Measurements from ENCODE around the gene FAM168A. TPM values are rescaled to one million over a fixed set of nuclear protein-coding genes. Genes with fewer than 3 reads are reported as not detected.

The FAM168A gene
- polyA plus RNA-seq, 2 of the 4 experiments (the other 2 are of a cell fraction): 15.3 to 19.2 TPM

GRCh38 chr11:73542175-73542574 lies 55.7 kb downstream of the FAM168A start:
- Histone ChIP-seq H3K4me3 (no peak overlapping the region), H3K27ac (no peak overlapping the region), H3K4me1 (no peaks in the 10 kb centered on the region), H3K4me2 (no peak overlapping the region), H3K9me3 (no peaks in the 10 kb centered on the region)
- TF ChIP-seq TP53 (CRISPR knock-in tag; IDR thresholded peaks at IDR 0.05) (no peak), RNF2 (IDR thresholded peaks at IDR 0.05; ENCODE audit: borderline replicate concordance, low read depth) (no peak), HDAC2 (IDR thresholded peaks at IDR 0.05) (no peak), HES2 (IDR thresholded peaks at IDR 0.05) (no peak)
- DNase-seq (ENCODE audit: low read depth in 1 of 2, low spot score in 1 of 2) (no peak), ATAC-seq (no peak), FAIRE-seq (no peak)
- 82% methylated on average over 1 of the region's 1 CpG for WGBS (ENCODE audit: missing lambda C conversion rate)
- POLR2A ChIA-PET: no interaction called here
- CTCF ChIA-PET: no interaction called here

- Histone ChIP-seq H3K9me3 (no peaks in the 10 kb centered on the region), H3K27ac (no peak overlapping the region), H3K4me1 (no peaks in the 10 kb centered on the region), H3K4me2 (no peak overlapping the region), H3K4me3 (no peak overlapping the region)
- ChIA-PET POLR2A (no interaction called here), CTCF (interaction anchor here (0.6 kb wide), 1 partner anchor 10 kb away, joined by 3 read pairs; no protein-coding TSS in a partner anchor)
- no peak for TF ChIP-seq MAFK (IDR thresholded peaks at IDR 0.05; ENCODE audit: partially characterized antibody)
- no peak for TF ChIP-seq FOXS1 (CRISPR knock-in tag; IDR thresholded peaks at IDR 0.05)
- no peak for TF ChIP-seq HDAC2 (IDR thresholded peaks at IDR 0.05)
- TF ChIP-seq RCOR1 (IDR thresholded peaks at IDR 0.05; ENCODE audit: low read depth, low read length): no peak
- no peak for TF ChIP-seq HOXB5 (CRISPR knock-in tag; IDR thresholded peaks at IDR 0.05)
- TF ChIP-seq MAX (IDR thresholded peaks at IDR 0.05): no peak
- TF ChIP-seq ESRRA (IDR thresholded peaks at IDR 0.05; ENCODE audit: borderline replicate concordance, low read length): no peak
- no peak for TF ChIP-seq FOSB (CRISPR knock-in tag; IDR thresholded peaks at IDR 0.05)
- no peak for TF ChIP-seq TP53 (CRISPR knock-in tag; IDR thresholded peaks at IDR 0.05)
- no peak for TF ChIP-seq KDM1A (IDR thresholded peaks at IDR 0.05; ENCODE audit: low read depth)
- no peak for TF ChIP-seq USF2 (IDR thresholded peaks at IDR 0.05)
- no peak for TF ChIP-seq RARB (CRISPR knock-in tag; IDR thresholded peaks at IDR 0.05)
- TF ChIP-seq E2F6 (IDR thresholded peaks at IDR 0.05; ENCODE audit: borderline replicate concordance, low read depth): no peak
- no peak for FAIRE-seq
- DNase-seq (ENCODE audit: low read depth in 1 of 2, low spot score in 1 of 2): no peak
- 90% methylated on average over 5 of the region's 5 CpGs for WGBS (ENCODE audit: missing lambda C conversion rate)
- ATAC-seq: no peak
Measured at GRCh38 chr11:73539506-73540084, 58.3 kb downstream of the FAM168A start.

GRCh38 chr11:73538381-73538872 lies 59.5 kb downstream of the FAM168A start:
- ChIA-PET POLR2A (no interaction called here), CTCF (no interaction called here)
- Histone ChIP-seq H3K27ac (no peak overlapping the region), H3K4me2 (no peak overlapping the region), H3K4me1 (no peaks in the 10 kb centered on the region), H3K4me3 (no peak overlapping the region), H3K9me3 (no peaks in the 10 kb centered on the region)
- FAIRE-seq (no peak), ATAC-seq (no peak), DNase-seq (ENCODE audit: low read depth in 1 of 2, low spot score in 1 of 2) (no peak)
- WGBS (ENCODE audit: missing lambda C conversion rate): 94% methylated on average over 1 of the region's 1 CpG
- TF ChIP-seq EHMT2 (IDR thresholded peaks at IDR 0.05; ENCODE audit: low read depth): no peak
- no peak for TF ChIP-seq CTCF (IDR thresholded peaks at IDR 0.05)
- TF ChIP-seq EHF (CRISPR knock-in tag; IDR thresholded peaks at IDR 0.05): no peak
- no peak for TF ChIP-seq HMGXB4 (CRISPR knock-in tag; IDR thresholded peaks at IDR 0.05; ENCODE audit: borderline replicate concordance)
- no peak for TF ChIP-seq BCL3 (IDR thresholded peaks at IDR 0.05)
- no peak for TF ChIP-seq MYC (IDR thresholded peaks at IDR 0.05; ENCODE audit: borderline replicate concordance, low read length)
- no peak for TF ChIP-seq PHF8 (IDR thresholded peaks at IDR 0.05; ENCODE audit: borderline replicate concordance, low read depth)
- TF ChIP-seq POLR2A (IDR thresholded peaks at IDR 0.05; ENCODE audit: low read length): no peak
- no peak for TF ChIP-seq KDM1A (IDR thresholded peaks at IDR 0.05; ENCODE audit: low read depth)
- TF ChIP-seq CBX2 (IDR thresholded peaks at IDR 0.05; ENCODE audit: borderline replicate concordance, low read depth): no peak
- TF ChIP-seq NPAS2 (CRISPR knock-in tag; IDR thresholded peaks at IDR 0.05; ENCODE audit: borderline replicate concordance): no peak
- no peak for TF ChIP-seq MAFK (IDR thresholded peaks at IDR 0.05; ENCODE audit: partially characterized antibody)
- TF ChIP-seq ZNF302 (CRISPR knock-in tag; IDR thresholded peaks at IDR 0.05): no peak
- no peak for TF ChIP-seq CHD2 (IDR thresholded peaks at IDR 0.05; ENCODE audit: low read length, partially characterized antibody)
- no peak for TF ChIP-seq ZFP36 (IDR thresholded peaks at IDR 0.05; ENCODE audit: borderline replicate concordance, partially characterized antibody)

Measured in A549 (cell line).